ENCODE data around the gene MYDGF.
"Not testable (repeated sequence)": the region's sequence is repeated elsewhere in the genome, so short reads cannot be mapped to it uniquely, and the experiment has no call there.

Gene MYDGF

DNA sequence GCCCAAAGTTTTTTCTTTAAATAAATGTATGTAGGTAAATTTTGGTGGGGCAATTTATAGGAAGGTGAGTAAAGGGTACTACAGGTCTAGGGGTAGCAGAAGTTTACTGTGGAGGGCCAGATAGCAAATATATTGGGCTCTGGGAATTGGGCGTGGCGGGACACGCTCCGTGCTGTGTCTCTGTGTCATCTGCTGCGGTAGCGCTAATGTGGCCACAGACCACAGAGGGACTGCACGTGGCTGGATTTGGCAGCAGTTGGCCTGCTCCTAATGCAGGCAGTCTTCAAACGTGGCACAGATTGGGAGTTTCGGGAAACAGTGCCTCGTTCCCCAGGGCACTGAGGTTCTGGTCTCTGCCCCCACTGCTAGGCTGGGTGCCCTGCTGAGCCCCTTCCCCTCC is 16.6 kb upstream of the MYDGF start:
- H3K9ac ChIP-seq (ENCODE audit: low read length): no peak overlapping the region
- H3K4me3 ChIP-seq (ENCODE audit: low read length): no peak overlapping the region
- no peak overlapping the region for H3K56ac ChIP-seq (ENCODE audit: low read length)
- H3K36me3 ChIP-seq (ENCODE audit: control insufficient read depth, insufficient read depth, low read length): peaks cover 2% of the 10 kb centered on the region
- H3K4ac ChIP-seq (ENCODE audit: low read depth, low read length): no peak overlapping the region
- H3K4me2 ChIP-seq (ENCODE audit: low read length): no peak overlapping the region
- no peak overlapping the region for H2AK5ac ChIP-seq (ENCODE audit: low read length)
- no peak overlapping the region for H4K5ac ChIP-seq (ENCODE audit: low read length)
- no peaks in the 10 kb centered on the region for H3K79me1 ChIP-seq (ENCODE audit: low read length)
- no peak overlapping the region for H3K18ac ChIP-seq (ENCODE audit: low read length)
- no peaks in the 10 kb centered on the region for H3K79me2 ChIP-seq (ENCODE audit: control insufficient read depth, insufficient read depth, low read length)
- no peak overlapping the region for H3K23ac ChIP-seq (ENCODE audit: low read length)
- H4K8ac ChIP-seq (ENCODE audit: low read depth, low read length): no peak overlapping the region
- no peak overlapping the region for H2BK15ac ChIP-seq (replicated peaks; ENCODE audit: low read depth)
- no peaks in the 10 kb centered on the region for H3K4me1 ChIP-seq (ENCODE audit: control insufficient read depth, low read depth, low read length)
- DNase-seq: no peak
- H3K27ac ChIP-seq (ENCODE audit: low read depth, low read length): no peak overlapping the region
- H3K27me3 ChIP-seq (ENCODE audit: insufficient read depth, low read length, poor library complexity): no peaks in the 10 kb centered on the region
- H2BK120ac ChIP-seq (ENCODE audit: low read depth, low read length): no peak overlapping the region
- WGBS (ENCODE audit: extremely low coverage, insufficient coverage, low lambda C conversion rate): no CpG with 5 or more reads among the region's 10 CpGs
- H2BK5ac ChIP-seq (ENCODE audit: low read length): no peak overlapping the region

DNA sequence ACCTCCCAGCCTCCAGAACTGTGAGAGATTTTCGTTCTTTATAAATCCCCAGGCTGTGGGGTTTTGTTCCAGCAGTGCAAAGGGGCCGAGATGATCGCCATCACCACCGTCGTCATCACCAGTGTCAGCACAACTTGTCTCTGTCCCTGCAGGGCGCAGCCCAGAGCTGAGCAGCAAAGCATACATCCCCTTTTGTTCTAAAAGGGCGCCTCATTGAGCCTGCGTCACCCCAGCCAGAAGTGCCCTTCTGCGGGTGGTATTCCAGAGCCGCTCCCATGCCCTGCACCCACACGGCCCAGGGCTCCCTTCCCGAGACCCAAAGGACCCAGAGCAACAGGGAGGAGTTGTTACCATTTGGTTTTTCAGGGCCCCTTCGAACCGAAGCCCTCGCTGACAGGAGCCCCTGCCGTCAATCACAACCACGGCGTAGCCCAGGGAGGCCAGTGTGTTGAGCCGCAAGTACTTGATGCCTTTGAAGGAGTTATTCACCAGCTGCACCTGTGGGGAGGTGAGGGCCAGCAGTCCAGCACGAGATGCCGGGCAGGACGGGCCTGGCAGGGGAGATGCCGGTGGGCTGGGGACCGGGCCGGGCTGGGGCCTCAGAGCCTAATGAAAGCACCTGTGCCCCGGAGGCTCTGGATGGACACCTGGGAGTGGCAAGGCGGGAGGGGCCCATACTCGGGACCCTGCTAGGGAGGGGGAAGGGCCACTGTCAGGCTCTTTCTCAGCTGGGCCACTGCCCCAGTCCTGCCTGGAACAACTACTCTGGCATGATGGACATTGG is 14.4 kb upstream of the MYDGF start:
- H3K4me3 ChIP-seq (ENCODE audit: low read length): no peak overlapping the region
- H2BK120ac ChIP-seq (ENCODE audit: low read depth, low read length): no peak overlapping the region
- H3K4ac ChIP-seq (ENCODE audit: low read depth, low read length): no peak overlapping the region
- H4K5ac ChIP-seq (ENCODE audit: low read length): no peak overlapping the region
- no peak overlapping the region for H3K9ac ChIP-seq (ENCODE audit: low read length)
- no peaks in the 10 kb centered on the region for H3K79me2 ChIP-seq (ENCODE audit: control insufficient read depth, insufficient read depth, low read length)
- H3K27ac ChIP-seq (ENCODE audit: low read depth, low read length): no peak overlapping the region
- no peaks in the 10 kb centered on the region for H3K27me3 ChIP-seq (ENCODE audit: insufficient read depth, low read length, poor library complexity)
- H2BK15ac ChIP-seq (replicated peaks; ENCODE audit: low read depth): no peak overlapping the region
- H3K4me1 ChIP-seq (ENCODE audit: control insufficient read depth, low read depth, low read length): no peaks in the 10 kb centered on the region
- no peak for DNase-seq
- no peak overlapping the region for H3K4me2 ChIP-seq (ENCODE audit: low read length)
- no peak overlapping the region for H3K23ac ChIP-seq (ENCODE audit: low read length)
- H3K18ac ChIP-seq (ENCODE audit: low read length): no peak overlapping the region
- no CpG with 5 or more reads among the region's 28 CpGs for WGBS (ENCODE audit: extremely low coverage, insufficient coverage, low lambda C conversion rate)
- H3K56ac ChIP-seq (ENCODE audit: low read length): no peak overlapping the region
- H4K8ac ChIP-seq (ENCODE audit: low read depth, low read length): no peak overlapping the region
- no peaks in the 10 kb centered on the region for H3K79me1 ChIP-seq (ENCODE audit: low read length)
- H2BK5ac ChIP-seq (ENCODE audit: low read length): no peak overlapping the region
- H3K36me3 ChIP-seq (ENCODE audit: control insufficient read depth, insufficient read depth, low read length): no peaks in the 10 kb centered on the region
- H2AK5ac ChIP-seq (ENCODE audit: low read length): no peak overlapping the region

DNA sequence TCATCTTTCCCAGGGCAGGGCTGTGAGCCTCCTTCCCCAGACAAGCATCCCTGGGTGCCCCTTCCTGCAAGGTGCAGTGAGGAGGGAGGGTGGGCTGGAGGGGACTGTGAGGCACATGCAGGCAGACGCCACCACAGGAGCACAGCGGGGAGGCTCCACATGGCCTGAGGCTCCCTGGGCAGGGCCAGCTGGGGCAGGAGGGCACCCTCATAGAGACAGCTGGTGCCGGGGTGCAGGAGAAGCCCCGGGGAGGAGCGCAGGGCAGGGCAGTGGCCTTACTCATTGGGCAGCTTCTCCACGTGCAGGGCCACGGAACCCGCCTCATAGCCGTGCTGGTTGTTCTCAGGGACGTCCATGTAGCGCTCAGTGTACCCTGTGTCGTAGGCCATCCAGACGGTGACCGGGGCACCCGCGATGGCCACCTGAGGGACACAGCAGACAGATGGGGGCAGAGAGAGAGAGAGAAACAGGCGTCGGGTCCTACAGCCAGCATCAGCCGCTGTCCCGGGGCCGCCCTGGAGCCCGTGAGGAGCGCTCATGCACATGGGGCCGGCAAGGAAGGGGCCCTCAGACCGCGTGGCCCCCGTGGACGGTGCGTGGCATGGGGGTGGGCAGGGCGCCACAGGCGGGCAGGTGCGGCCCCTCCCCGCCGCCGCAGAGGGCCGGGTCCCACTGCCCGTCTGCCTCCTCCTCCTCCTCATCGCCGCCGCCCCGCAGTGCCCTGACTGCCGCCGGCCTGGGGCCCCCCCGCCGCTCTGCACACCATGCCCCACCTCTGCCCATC is 12.5 kb upstream of the MYDGF start:
- WGBS (ENCODE audit: extremely low coverage, insufficient coverage, low lambda C conversion rate): no CpG with 5 or more reads among the region's 45 CpGs
- Histone ChIP-seq H3K79me2 (ENCODE audit: control insufficient read depth, insufficient read depth, low read length) (no peaks in the 10 kb centered on the region), H3K9ac (ENCODE audit: low read length) (no peak overlapping the region), H2BK15ac (replicated peaks; ENCODE audit: low read depth) (no peak overlapping the region), H3K79me1 (ENCODE audit: low read length) (no peaks in the 10 kb centered on the region), H2AK5ac (ENCODE audit: low read length) (no peak overlapping the region), H3K18ac (ENCODE audit: low read length) (no peak overlapping the region), H4K8ac (ENCODE audit: low read depth, low read length) (no peak overlapping the region), H3K56ac (ENCODE audit: low read length) (no peak overlapping the region), H2BK5ac (ENCODE audit: low read length) (no peak overlapping the region), H4K5ac (ENCODE audit: low read length) (no peak overlapping the region), H3K27ac (ENCODE audit: low read depth, low read length) (no peak overlapping the region), H3K4me3 (ENCODE audit: low read length) (no peak overlapping the region), H3K4me2 (ENCODE audit: low read length) (no peak overlapping the region), H3K4ac (ENCODE audit: low read depth, low read length) (no peak overlapping the region), H2BK120ac (ENCODE audit: low read depth, low read length) (no peak overlapping the region), H3K36me3 (ENCODE audit: control insufficient read depth, insufficient read depth, low read length) (no peaks in the 10 kb centered on the region), H3K4me1 (ENCODE audit: control insufficient read depth, low read depth, low read length) (no peaks in the 10 kb centered on the region), H3K27me3 (ENCODE audit: insufficient read depth, low read length, poor library complexity) (no peaks in the 10 kb centered on the region), H3K23ac (ENCODE audit: low read length) (no peak overlapping the region)
- DNase-seq: no peak

DNA sequence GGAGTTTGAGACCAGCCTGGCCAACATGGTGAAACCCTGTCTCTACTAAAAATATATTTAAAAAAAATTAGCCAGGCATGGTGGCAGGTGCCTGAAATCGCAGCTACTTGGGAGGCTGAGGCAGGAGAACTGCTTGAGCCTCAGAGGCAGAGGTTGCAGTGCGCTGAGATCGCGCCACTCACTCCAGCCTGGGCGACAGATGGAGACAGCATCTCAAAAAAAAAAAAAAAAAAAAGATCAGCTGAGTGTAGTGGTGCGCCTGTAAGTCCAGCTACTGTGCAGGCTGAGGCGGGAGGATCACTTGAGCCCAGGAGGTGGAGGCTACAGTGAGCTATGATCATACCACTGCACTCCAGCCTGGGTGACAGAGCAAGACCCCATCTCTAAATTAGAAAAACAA is 9.9 kb upstream of the MYDGF start:
- not testable (repeated sequence) for H3K56ac ChIP-seq (ENCODE audit: low read length); H4K5ac ChIP-seq (ENCODE audit: low read length); H3K79me1 ChIP-seq (ENCODE audit: low read length); H4K8ac ChIP-seq (ENCODE audit: low read depth, low read length); H3K27ac ChIP-seq (ENCODE audit: low read depth, low read length); H2BK15ac ChIP-seq (replicated peaks; ENCODE audit: low read depth); H3K27me3 ChIP-seq (ENCODE audit: insufficient read depth, low read length, poor library complexity); H2BK120ac ChIP-seq (ENCODE audit: low read depth, low read length); DNase-seq; H3K4ac ChIP-seq (ENCODE audit: low read depth, low read length); H3K4me3 ChIP-seq (ENCODE audit: low read length); H3K4me1 ChIP-seq (ENCODE audit: control insufficient read depth, low read depth, low read length); H3K9ac ChIP-seq (ENCODE audit: low read length); H3K18ac ChIP-seq (ENCODE audit: low read length); H2BK5ac ChIP-seq (ENCODE audit: low read length); H3K4me2 ChIP-seq (ENCODE audit: low read length); H3K36me3 ChIP-seq (ENCODE audit: control insufficient read depth, insufficient read depth, low read length); H3K23ac ChIP-seq (ENCODE audit: low read length); H2AK5ac ChIP-seq (ENCODE audit: low read length); H3K79me2 ChIP-seq (ENCODE audit: control insufficient read depth, insufficient read depth, low read length)
- WGBS (ENCODE audit: extremely low coverage, insufficient coverage, low lambda C conversion rate): no CpG with 5 or more reads among the region's 7 CpGs

DNA sequence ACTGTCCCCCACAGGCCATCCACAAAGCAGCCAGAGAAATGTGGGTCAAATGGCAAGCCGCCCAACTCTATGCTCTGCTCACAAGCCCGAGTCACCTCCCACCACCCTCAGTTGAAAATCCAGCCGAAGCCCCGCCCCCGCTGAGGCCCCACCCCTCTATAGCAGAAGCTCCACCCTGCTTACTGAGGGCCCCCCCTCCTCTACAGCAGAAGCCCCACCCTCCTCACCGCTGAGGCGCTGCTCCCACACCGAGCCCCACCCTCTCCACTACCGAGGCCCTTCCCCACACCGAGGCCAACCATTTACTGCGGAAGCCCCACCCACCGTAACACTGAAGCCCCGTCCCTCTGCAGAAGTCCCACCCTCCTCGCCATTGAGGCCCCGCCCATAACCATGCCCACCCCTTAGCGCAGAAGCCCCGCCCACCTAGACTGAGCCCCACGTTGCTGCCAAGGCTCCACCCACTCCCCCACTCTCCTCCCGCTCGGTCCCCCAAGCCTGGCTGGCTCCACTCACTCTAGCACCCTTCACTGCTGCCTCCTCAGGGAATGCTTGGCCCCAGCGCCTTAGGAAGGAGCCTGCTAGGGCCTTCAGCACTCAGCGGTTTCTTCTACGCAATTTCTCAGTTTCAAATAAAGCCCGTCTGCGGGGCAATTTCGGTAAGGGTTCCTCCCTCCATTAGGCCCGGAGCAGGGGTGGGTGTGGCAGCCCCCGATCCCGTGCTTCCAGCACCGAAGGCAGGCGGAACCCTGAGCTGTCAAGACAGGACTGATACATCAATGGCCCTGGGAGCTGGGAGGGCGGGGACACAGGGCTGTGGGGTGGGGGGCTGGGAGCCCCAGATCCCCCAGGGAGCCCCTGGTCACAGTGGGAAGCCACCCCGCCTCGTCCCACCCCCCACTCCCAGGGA is 9.0 kb upstream of the MYDGF start:
- Histone ChIP-seq H3K18ac (ENCODE audit: low read length) (no peak overlapping the region), H3K36me3 (ENCODE audit: control insufficient read depth, insufficient read depth, low read length) (no peaks in the 10 kb centered on the region), H4K5ac (ENCODE audit: low read length) (no peak overlapping the region), H4K8ac (ENCODE audit: low read depth, low read length) (no peak overlapping the region), H3K23ac (ENCODE audit: low read length) (no peak overlapping the region), H3K27ac (ENCODE audit: low read depth, low read length) (no peak overlapping the region), H3K4ac (ENCODE audit: low read depth, low read length) (no peak overlapping the region), H3K4me3 (ENCODE audit: low read length) (no peak overlapping the region), H2BK15ac (replicated peaks; ENCODE audit: low read depth) (no peak overlapping the region), H2BK5ac (ENCODE audit: low read length) (no peak overlapping the region), H3K79me2 (ENCODE audit: control insufficient read depth, insufficient read depth, low read length) (no peaks in the 10 kb centered on the region), H2BK120ac (ENCODE audit: low read depth, low read length) (no peak overlapping the region), H3K56ac (ENCODE audit: low read length) (no peak overlapping the region), H3K9ac (ENCODE audit: low read length) (no peak overlapping the region), H2AK5ac (ENCODE audit: low read length) (no peak overlapping the region), H3K27me3 (ENCODE audit: insufficient read depth, low read length, poor library complexity) (no peaks in the 10 kb centered on the region), H3K79me1 (ENCODE audit: low read length) (no peaks in the 10 kb centered on the region), H3K4me1 (ENCODE audit: control insufficient read depth, low read depth, low read length) (no peaks in the 10 kb centered on the region), H3K4me2 (ENCODE audit: low read length) (no peak overlapping the region)
- WGBS (ENCODE audit: extremely low coverage, insufficient coverage, low lambda C conversion rate): no CpG with 5 or more reads among the region's 34 CpGs
- peak; percentile 94 for DNase-seq
